ENCODE data around the gene S100PBP.

Gene S100PBP

DNA sequence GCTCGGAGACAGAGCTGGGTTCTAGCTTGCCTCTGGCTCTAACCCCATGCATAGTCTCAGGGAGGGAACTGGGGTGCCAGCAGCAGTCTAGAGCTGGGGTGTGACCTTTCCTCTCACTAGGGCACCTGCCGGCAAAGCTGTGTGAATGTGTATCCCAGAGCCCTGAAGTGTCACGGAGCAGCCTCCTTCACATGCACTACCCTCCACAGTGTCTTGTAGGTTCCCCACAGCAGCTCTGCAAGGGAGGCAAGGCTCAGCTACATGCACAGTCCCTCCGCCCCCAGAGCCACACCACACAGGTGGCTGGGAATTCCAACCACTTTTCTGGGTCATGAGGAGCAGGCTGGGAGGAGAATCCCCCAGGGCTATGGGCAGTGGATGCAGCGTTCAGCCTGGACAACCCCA, 61.2 kb downstream of the S100PBP start:
- FAIRE-seq (no peak), DNase-seq (ENCODE audit: insufficient read length, low spot score) (no peak)
- no peak for TF ChIP-seq CTCF (IDR thresholded peaks at IDR 0.05; ENCODE audit: insufficient read depth, missing control alignments)

DNA sequence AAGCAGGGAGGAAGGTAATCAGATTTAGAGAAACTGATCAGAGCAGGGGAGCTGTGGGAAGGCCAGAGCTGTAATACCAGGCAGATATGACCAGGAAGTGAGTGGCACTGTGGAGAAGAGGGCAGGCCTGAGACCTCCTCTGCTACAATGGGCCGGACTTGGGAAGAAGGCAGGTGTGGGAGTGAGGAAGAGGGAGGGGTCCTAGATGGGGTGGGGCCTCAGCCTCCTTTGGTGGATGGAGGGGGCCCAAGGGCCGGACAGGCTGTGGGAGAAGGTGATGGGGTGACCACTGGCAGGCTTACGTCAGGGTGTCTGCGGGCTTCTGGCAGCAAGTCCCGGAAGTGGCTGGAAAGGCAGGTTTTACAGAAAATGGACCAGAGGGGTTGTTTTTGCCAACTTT, 63.8 kb downstream of the S100PBP start:
- TF ChIP-seq CTCF (IDR thresholded peaks at IDR 0.05; ENCODE audit: insufficient read depth, missing control alignments): no peak
- FAIRE-seq: no peak
- DNase-seq (ENCODE audit: insufficient read length, low spot score): no peak

DNA sequence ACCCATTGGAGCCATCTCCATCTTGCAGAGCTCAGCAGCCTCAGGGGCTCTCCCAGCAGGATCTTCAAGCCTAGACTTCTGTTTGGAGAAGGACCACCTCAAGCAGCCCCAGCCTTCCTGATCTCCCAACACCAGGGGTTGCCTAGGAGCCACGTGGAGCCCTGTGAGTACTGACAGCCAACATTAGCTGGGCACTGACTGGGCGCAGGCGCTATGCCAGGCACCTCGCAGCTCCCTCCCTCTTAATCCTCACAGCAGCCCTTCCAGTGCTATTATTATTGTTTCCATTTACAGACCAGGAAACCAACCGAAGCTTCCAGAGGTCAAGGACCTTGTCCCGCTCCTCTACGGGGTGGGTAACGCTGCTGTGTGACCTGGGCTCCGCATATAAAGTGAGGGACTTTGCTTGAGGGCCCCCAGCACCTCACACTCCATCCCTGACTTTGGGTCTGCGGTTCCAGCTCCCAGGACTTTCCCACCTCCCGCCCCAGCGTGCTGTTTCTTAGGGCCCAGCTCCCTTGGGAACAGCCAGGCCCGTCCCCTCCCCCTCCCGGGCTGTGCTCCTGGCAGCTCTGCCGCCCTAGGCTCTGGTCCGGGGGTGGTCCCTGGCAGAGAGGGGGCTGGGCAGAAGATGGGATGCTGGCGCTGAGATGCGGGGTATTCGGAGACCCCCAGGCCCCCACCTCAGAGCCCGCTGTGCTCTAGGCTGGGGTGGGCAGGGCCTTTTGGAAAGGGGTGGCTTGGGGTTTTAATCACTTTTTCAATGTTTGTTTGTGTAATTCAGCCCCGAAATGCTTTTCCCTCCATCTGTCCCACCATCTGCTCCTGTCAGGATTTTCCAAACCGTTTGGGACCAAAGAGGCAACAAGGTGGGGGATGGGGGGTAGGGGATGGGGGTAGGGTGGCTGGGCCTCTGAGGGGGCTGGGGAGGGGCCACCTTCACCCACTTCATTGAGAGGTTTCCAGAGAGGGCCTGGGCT, 64.7 kb downstream of the S100PBP start:
- no peak for TF ChIP-seq CTCF (IDR thresholded peaks at IDR 0.05; ENCODE audit: insufficient read depth, missing control alignments)
- DNase-seq (ENCODE audit: insufficient read length, low spot score) (peak; percentile 73), FAIRE-seq (no peak)

GRCh38 chr1:32883338-32884031, 66.0 kb downstream of the S100PBP start:
- FAIRE-seq (no peak), DNase-seq (ENCODE audit: insufficient read length, low spot score) (no peak)
- TF ChIP-seq CTCF (IDR thresholded peaks at IDR 0.05; ENCODE audit: insufficient read depth, missing control alignments): no peak

GRCh38 chr1:32884032-32884372, 66.5 kb downstream of the S100PBP start:
- no peak for TF ChIP-seq CTCF (IDR thresholded peaks at IDR 0.05; ENCODE audit: insufficient read depth, missing control alignments)
- FAIRE-seq (no peak), DNase-seq (ENCODE audit: insufficient read length, low spot score) (no peak)

DNA sequence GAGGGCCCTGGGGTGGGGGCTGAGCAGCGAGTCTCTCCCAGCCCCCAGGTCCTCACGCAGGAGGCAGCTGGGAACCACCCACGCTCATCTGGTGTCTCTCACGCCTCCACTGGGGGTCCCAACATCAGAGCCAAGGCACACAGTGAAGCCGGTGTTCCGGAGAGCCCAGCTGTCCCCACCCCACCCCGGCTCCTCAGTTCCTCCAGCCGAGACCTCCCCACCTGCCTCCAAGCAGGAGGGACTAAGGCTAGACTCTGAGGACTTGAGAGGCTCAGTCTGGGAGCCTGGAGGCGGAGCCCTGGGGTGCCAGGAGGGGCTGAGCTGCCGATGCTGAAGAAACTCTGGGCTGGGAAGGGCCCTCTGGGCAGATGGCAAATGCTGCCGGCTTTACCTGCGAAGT, 67.3 kb downstream of the S100PBP start:
- no peak for DNase-seq (ENCODE audit: insufficient read length, low spot score)
- no peak for TF ChIP-seq CTCF (IDR thresholded peaks at IDR 0.05; ENCODE audit: insufficient read depth, missing control alignments)
- FAIRE-seq: no peak

GRCh38 chr1:32885676-32886003, 68.2 kb downstream of the S100PBP start:
- DNase-seq (ENCODE audit: insufficient read length, low spot score) (no peak), FAIRE-seq (no peak)
- no peak for TF ChIP-seq CTCF (IDR thresholded peaks at IDR 0.05; ENCODE audit: insufficient read depth, missing control alignments)
